ENCODE measurements around the gene TSPAN31. TPM values are rescaled to one million over a fixed set of nuclear protein-coding genes. Genes with fewer than 3 reads are reported as not detected.

Gene TSPAN31
- total and polyA plus RNA-seq, 9 of the 15 experiments (the other 6 are each of a cell fraction or from before 2014, with no cell fraction given) = 11.3 to 26.4 (median 14.3) TPM

GRCh38 chr12:57751788-57752667 lies 7.2 kb downstream of the TSPAN31 start, which contains the start of gene CDK4 (continued):
- TF ChIP-seq ZMIZ1 (IDR thresholded peaks at IDR 0.05; ENCODE audit: low read depth in 2 of 2, low read length in 2 of 2) = peak in 1 of 2 experiments; percentile 26; a peak in 1 of 4 replicates
- peak; percentile 21; the same call in 1 of the 2 replicates for TF ChIP-seq CREB5 (CRISPR knock-in tag; IDR thresholded peaks at IDR 0.05)
- peak; percentile 97 for TF ChIP-seq TGIF2 (CRISPR knock-in tag; IDR thresholded peaks at IDR 0.05)
- no peak for TF ChIP-seq RBM25 (IDR thresholded peaks at IDR 0.05; ENCODE audit: low read depth, low read length, severe bottlenecking)
- no peak for TF ChIP-seq ZNF764 (CRISPR knock-in tag; IDR thresholded peaks at IDR 0.05; ENCODE audit: low read depth)
- no peak for TF ChIP-seq HDAC6 (IDR thresholded peaks at IDR 0.05; ENCODE audit: low read depth, low read length)
- no peak for TF ChIP-seq CBX5 (IDR thresholded peaks at IDR 0.05; ENCODE audit: borderline replicate concordance, low read depth)
- TF ChIP-seq ZBTB40 (IDR thresholded peaks at IDR 0.05) = peak; percentile 65; the same call in 1 of the 2 replicates
- no peak for TF ChIP-seq ZBTB40 (CRISPR knock-in tag; IDR thresholded peaks at IDR 0.05)
- peak; percentile 79 to 95; a peak in 2 of 4 replicates for TF ChIP-seq MLX (CRISPR knock-in tag; conservative IDR thresholded peaks at IDR 0.05)

All from K562 (cell line).